MCF 10A (cell line): ENCODE data around the gene PNPO. TPM values are rescaled to one million over a fixed set of nuclear protein-coding genes. Genes with fewer than 3 reads are reported as not detected.
A peak's percentile ranks its signal among the peaks of the same experiment; 100 is the strongest.

Experiments
- BruUV-seq: library from RNA; stranded (reverse); fragments of 400-500 nt; replicated peaks from 2 replicates; lab custom pipeline; 2021; lab: Mats Ljungman, UMichigan
- CTCF ChIA-PET: fragments of 300-600 bp; sonication (Branson Sonifier 250); formaldehyde crosslinking; extraction: SDS; loops from one replicate; lab custom pipeline; 2021; ENCODE audit warnings: antibody characterized with exemption, inconsistent platforms; lab: Yijun Ruan, JAX
- POLR2A ChIA-PET: fragments of 300-600, 350-650 bp; sonication (Branson Sonifier 250); formaldehyde crosslinking; extraction: SDS; loops from one replicate; lab custom pipeline; 2020; ENCODE audit warnings: antibody characterized with exemption, inconsistent platforms; lab: Yijun Ruan, JAX
- DNase-seq: peaks from one replicate; pipeline ENCODE4 v3.0.0-alpha.2; 2018; ENCODE audit not compliant: unreplicated experiment
- H3K27ac Mint-ChIP-seq: one replicate; pipeline ENCODE4 v1.8.0; 2022; ENCODE audit warnings: mild to moderate bottlenecking, low read depth, mixed read lengths; ENCODE audit not compliant: unreplicated experiment
- H3K27me3 Mint-ChIP-seq: one replicate; pipeline ENCODE4 v1.8.0; 2022; ENCODE audit warnings: mixed read lengths; ENCODE audit not compliant: insufficient read depth, unreplicated experiment
- H3K36me3 Mint-ChIP-seq: one replicate; pipeline ENCODE4 v1.8.0; 2022; ENCODE audit warnings: mild to moderate bottlenecking, moderate library complexity, mixed read lengths; ENCODE audit not compliant: insufficient read depth, unreplicated experiment
- H3K4me1 Mint-ChIP-seq: one replicate; pipeline ENCODE4 v1.8.0; 2022; ENCODE audit warnings: mixed read lengths; ENCODE audit not compliant: insufficient read depth, unreplicated experiment
- H3K4me3 Mint-ChIP-seq: one replicate; pipeline ENCODE4 v1.8.0; 2022; ENCODE audit warnings: mild to moderate bottlenecking, moderate library complexity, mixed read lengths; ENCODE audit not compliant: unreplicated experiment
- H3K9me3 Mint-ChIP-seq: one replicate; pipeline ENCODE4 v1.8.0; 2022; ENCODE audit warnings: mixed read lengths; ENCODE audit not compliant: unreplicated experiment
- intact Hi-C: fragments of 100-400 bp; cut with micrococcal nuclease; formaldehyde crosslinking; loops from 2 replicates; pipeline ENCODE4 v1.14.1; 2022
- total RNA-seq: library from RNA; stranded (reverse); gene quantifications from 2 replicates; pipeline ENCODE4 v1.2.3, GENCODE V29; 2022
- TF ChIP-seq, protein P1 (sequence below): fragments of 200-600 bp; IDR thresholded peaks from one replicate; pipeline ENCODE4 v1.8.0; 2022; ENCODE audit warnings: antibody characterized with exemption, mild to moderate bottlenecking; ENCODE audit not compliant: unreplicated experiment

Gene PNPO
- total RNA-seq, 1 experiment from 2014 or later = 58.4 TPM

DNA sequence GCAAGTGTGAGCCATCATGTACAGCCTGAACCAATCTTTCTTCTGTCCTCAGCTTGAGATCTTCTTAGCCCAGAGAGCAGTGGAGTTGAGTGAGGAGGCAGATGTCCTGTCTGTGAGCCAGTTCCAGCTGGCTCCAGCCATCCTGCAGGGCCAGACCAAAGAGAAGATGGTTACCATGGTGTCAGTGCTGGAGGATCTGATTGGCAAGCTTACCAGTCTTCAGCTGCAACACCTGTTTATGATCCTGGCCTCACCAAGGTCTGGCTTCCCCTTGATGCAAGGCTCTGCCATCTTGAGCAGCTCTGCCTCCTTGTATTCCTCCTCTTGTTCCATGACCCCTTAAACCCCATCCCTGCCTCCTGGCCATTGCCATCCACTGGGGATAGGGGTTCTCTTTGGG is 39.2 kb downstream of the PNPO start:
- H3K9me3 Mint-ChIP-seq = no peaks in the 10 kb centered on the region
- CTCF ChIA-PET = interaction anchor here (1.5 to 1.7 kb wide), 2 partner anchors 8 to 24 kb away, joined by 3 to 6 read pairs; no protein-coding TSS in a partner anchor
- intact Hi-C loops = no loop called here

DNA sequence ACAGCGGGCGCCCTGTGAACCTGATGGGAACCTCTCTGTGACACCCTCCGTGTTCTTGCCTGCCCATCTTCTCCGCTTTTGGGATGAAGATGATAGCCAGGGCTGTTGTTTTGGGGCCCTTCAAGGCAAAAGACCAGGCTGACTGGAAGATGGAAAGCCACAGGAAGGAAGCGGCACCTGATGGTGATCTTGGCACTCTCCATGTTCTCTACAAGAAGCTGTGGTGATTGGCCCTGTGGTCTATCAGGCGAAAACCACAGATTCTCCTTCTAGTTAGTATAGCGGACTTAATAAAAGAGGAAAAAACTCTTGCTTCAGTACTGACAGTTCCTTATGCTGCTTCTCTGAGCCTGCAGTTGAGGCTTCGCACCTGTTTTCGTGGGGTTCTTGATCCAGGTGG is 40.1 kb downstream of the PNPO start:
- Mint-ChIP-seq H3K36me3 (peaks cover 62% of the 10 kb centered on the region), H3K4me3 (no peak overlapping the region), H3K27me3 (no peaks in the 10 kb centered on the region), H3K9me3 (no peaks in the 10 kb centered on the region), H3K4me1 (no peaks in the 10 kb centered on the region), H3K27ac (no peak overlapping the region)
- TF ChIP-seq, protein P1, sequence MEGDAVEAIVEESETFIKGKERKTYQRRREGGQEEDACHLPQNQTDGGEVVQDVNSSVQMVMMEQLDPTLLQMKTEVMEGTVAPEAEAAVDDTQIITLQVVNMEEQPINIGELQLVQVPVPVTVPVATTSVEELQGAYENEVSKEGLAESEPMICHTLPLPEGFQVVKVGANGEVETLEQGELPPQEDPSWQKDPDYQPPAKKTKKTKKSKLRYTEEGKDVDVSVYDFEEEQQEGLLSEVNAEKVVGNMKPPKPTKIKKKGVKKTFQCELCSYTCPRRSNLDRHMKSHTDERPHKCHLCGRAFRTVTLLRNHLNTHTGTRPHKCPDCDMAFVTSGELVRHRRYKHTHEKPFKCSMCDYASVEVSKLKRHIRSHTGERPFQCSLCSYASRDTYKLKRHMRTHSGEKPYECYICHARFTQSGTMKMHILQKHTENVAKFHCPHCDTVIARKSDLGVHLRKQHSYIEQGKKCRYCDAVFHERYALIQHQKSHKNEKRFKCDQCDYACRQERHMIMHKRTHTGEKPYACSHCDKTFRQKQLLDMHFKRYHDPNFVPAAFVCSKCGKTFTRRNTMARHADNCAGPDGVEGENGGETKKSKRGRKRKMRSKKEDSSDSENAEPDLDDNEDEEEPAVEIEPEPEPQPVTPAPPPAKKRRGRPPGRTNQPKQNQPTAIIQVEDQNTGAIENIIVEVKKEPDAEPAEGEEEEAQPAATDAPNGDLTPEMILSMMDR = no peak
- POLR2A ChIA-PET = interaction anchor here (0.6 kb wide), 1 partner anchor 140 kb away, joined by 4 read pairs; the partner anchor contains the start of gene SCRN2
- CTCF ChIA-PET = interaction anchor here (1.3 to 1.7 kb wide), 3 partner anchors 9 to 23 kb away, joined by 3 to 6 read pairs (median 3); partner anchors contain the start of gene CDK5RAP3
- intact Hi-C loops = no loop called here
- no peak for DNase-seq
- BruUV-seq = TSS peak; percentile 87

More for the DNA sequence above, 39.2 kb downstream of the PNPO start:
- Mint-ChIP-seq H3K27me3 (no peaks in the 10 kb centered on the region), H3K4me3 (no peak overlapping the region), H3K36me3 (peaks cover 69% of the 10 kb centered on the region), H3K4me1 (no peaks in the 10 kb centered on the region), H3K27ac (no peak overlapping the region)
- TF ChIP-seq, protein P1 = no peak
- BruUV-seq = no TSS peak
- no peak for DNase-seq
- POLR2A ChIA-PET = interaction anchor here (0.7 to 1.1 kb wide), 3 partner anchors 23 to 37 kb away, joined by 3 read pairs; no protein-coding TSS in a partner anchor

DNA sequence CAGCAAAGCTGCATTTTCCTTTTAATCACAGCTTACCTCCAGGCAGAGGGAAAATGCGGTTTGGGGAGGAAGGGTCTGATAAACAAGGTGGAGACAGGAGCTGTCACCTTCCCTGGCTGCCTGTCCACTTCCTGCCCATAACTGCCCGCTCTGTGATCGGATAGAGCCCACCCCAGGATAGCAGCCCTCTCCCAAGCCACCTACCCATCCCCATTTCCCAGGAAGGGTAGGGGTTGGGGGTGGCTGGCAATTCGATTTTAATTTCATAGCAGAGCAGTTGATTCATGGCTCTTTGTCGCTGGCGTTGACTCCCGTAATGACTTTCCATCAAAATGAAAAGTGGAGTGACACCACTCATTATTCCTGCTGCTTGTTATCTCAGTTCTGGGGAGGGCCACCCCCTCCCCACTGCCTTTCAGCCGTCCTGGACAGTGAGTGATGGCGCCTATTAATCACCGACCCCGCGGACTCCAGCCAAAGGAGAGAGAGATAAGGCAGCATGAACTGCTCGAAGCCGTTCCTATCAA is 40.8 kb downstream of the PNPO start:
- ChIA-PET CTCF (interaction anchor here (1.3 to 1.7 kb wide), 2 partner anchors 10 to 11 kb away, joined by 3 to 6 read pairs; partner anchors contain the start of gene CDK5RAP3), POLR2A (no interaction called here)
- DNase-seq = no peak
- no peaks in the 10 kb centered on the region for H3K4me1 Mint-ChIP-seq
- BruUV-seq = no TSS peak
- no peaks in the 10 kb centered on the region for H3K9me3 Mint-ChIP-seq
- peaks cover 55% of the 10 kb centered on the region for H3K36me3 Mint-ChIP-seq
- no peaks in the 10 kb centered on the region for H3K27me3 Mint-ChIP-seq
- TF ChIP-seq, protein P1 = no peak
- H3K4me3 Mint-ChIP-seq = no peak overlapping the region
- H3K27ac Mint-ChIP-seq = no peak overlapping the region
- intact Hi-C loops = no loop called here

DNA sequence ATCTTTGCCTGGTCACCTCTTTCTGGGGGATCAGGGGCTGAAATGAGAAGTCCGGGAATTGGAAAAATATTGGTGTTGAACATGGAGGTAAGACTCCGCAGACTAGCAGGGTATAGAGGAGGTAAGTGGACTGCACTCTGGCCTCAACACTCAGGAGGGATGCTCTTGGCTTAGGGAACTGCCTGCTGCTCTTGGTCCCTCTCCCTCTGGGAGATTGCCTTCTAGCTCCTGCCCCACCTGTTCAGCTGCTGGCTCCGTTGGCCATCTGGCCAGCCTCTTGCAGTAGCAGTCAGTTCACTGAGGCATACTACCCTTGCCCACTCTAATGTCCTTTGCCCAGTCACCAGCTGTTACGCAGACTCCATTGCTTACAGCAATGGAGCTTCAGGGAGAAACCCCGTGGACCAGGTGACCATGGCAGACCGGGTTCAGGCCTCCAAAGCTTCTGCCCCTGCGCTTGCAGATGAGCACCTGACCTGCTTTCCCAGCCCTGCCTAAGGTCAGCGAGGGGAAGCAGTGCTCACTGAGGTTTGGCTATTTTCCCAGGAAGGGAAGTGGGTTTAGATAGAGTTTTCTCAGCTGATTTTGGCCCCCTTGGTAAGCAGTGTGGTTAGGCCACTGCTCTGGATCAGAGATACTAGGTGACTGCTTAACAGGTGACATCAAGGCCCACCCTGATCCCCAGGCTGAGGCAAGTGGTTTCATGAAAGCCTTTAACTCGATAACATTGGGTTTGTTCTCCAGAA is 41.4 kb downstream of the PNPO start:
- Mint-ChIP-seq H3K27me3 (no peaks in the 10 kb centered on the region), H3K9me3 (no peaks in the 10 kb centered on the region), H3K4me3 (no peak overlapping the region), H3K36me3 (peaks cover 49% of the 10 kb centered on the region), H3K4me1 (no peaks in the 10 kb centered on the region), H3K27ac (no peak overlapping the region)
- ChIA-PET POLR2A (interaction anchor here (0.6 kb wide), 1 partner anchor 9 kb away, joined by 3 read pairs; no protein-coding TSS in a partner anchor), CTCF (interaction anchor here (0.8 to 1.1 kb wide), 2 partner anchors 31 to 34 kb away, joined by 3 to 5 read pairs; no protein-coding TSS in a partner anchor)
- DNase-seq = no peak
- BruUV-seq = no TSS peak
- intact Hi-C loops = no loop called here
- TF ChIP-seq, protein P1 = no peak
